ENCODE data around the gene EPHB1. TPM values are rescaled to one million over a fixed set of nuclear protein-coding genes. Genes with fewer than 3 reads are reported as not detected.

Gene EPHB1
- total RNA-seq, 1 donor from 2014 or later, result 13.7 TPM

DNA sequence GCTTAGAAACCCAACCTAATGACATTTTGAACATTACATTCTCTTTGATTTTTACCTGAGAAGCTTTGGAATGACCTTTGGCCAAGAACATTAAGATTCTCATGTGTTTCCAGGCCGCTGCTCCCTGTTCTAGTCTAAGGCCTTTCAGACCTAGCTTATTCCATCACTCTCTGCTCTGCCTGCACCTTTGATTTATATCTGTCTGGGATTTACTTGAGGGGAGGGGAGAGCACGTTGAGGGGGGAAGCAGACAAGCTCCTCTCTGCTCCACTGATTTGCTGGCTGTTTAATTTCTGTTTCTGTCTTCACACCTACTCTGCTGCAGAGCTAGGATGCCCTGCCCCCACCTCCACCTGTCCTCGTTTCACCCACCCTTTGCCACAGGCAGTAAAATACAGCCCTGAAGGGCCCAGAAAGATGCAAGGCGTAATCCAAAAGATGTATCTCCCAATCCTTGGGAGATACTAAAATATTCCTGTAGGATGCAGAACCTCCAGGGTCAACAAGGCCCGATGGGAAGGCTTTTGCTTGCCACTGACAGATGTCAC is 429.8 kb downstream of the EPHB1 start:
- Mint-ChIP-seq H3K27me3 (ENCODE audit: low read depth) (no peaks in the 10 kb centered on the region), H3K9me3 (no peaks in the 10 kb centered on the region), H3K4me1 (no peaks in the 10 kb centered on the region), H3K4me3 (no peak overlapping the region), H3K27ac (ENCODE audit: unreplicated experiment) (no peak overlapping the region), H3K36me3 (ENCODE audit: low read depth) (no peaks in the 10 kb centered on the region)
- DNase-seq (ENCODE audit: low read depth, low spot score), result no peak
- TF ChIP-seq CTCF (conservative IDR thresholded peaks at IDR 0.05), result no peak

GRCh38 chr3:135226057-135226456 is 431.0 kb downstream of the EPHB1 start:
- Mint-ChIP-seq H3K27ac (ENCODE audit: unreplicated experiment) (no peak overlapping the region), H3K4me3 (no peak overlapping the region), H3K36me3 (ENCODE audit: low read depth) (no peaks in the 10 kb centered on the region), H3K27me3 (ENCODE audit: low read depth) (no peaks in the 10 kb centered on the region), H3K9me3 (no peaks in the 10 kb centered on the region), H3K4me1 (no peaks in the 10 kb centered on the region)
- no peak for TF ChIP-seq CTCF (conservative IDR thresholded peaks at IDR 0.05)
- no peak for DNase-seq (ENCODE audit: low read depth, low spot score)

- peaks cover 5% of the 10 kb centered on the region for H3K4me1 Mint-ChIP-seq
- TF ChIP-seq CTCF (conservative IDR thresholded peaks at IDR 0.05), result no peak
- H3K9me3 Mint-ChIP-seq, result peaks cover 3% of the 10 kb centered on the region
- no peak overlapping the region for H3K27ac Mint-ChIP-seq (ENCODE audit: unreplicated experiment)
- H3K4me3 Mint-ChIP-seq, result no peak overlapping the region
- peaks cover 3% of the 10 kb centered on the region for H3K36me3 Mint-ChIP-seq (ENCODE audit: low read depth)
- no peak for DNase-seq (ENCODE audit: low read depth, low spot score)
- H3K27me3 Mint-ChIP-seq (ENCODE audit: low read depth), result no peaks in the 10 kb centered on the region
Measured at GRCh38 chr3:135228201-135228600, 433.1 kb downstream of the EPHB1 start.

DNA sequence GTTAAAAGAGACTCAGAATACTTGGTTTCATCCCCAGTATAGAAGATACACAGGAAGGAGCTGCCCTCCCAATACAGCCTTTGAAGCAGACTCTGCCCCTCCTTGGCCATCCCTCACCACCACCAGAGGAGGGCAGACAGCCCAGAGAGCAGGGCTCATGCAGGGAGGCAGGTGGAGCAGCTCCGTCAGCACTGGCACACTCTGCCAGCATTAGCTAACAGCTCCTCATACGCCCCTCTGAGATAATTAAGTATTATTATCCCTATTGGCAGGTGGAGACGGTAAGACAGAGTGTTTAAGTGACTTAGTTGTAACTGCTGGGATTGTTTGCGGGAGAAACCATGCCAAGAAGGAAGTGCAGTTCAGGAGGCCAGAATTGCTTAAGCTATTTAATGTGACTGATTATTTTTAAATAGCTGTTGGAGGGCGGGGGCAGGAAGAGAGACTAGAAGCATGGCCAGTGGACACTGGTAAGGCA is 434.0 kb downstream of the EPHB1 start:
- no peaks in the 10 kb centered on the region for H3K27me3 Mint-ChIP-seq (ENCODE audit: low read depth)
- DNase-seq (ENCODE audit: low read depth, low spot score), result no peak
- H3K36me3 Mint-ChIP-seq (ENCODE audit: low read depth), result peaks cover 4% of the 10 kb centered on the region
- peaks cover 5% of the 10 kb centered on the region for H3K9me3 Mint-ChIP-seq
- no peak overlapping the region for H3K27ac Mint-ChIP-seq (ENCODE audit: unreplicated experiment)
- no peak overlapping the region for H3K4me3 Mint-ChIP-seq
- peaks cover 5% of the 10 kb centered on the region for H3K4me1 Mint-ChIP-seq
- no peak for TF ChIP-seq CTCF (conservative IDR thresholded peaks at IDR 0.05)

- no peak for DNase-seq (ENCODE audit: low read depth, low spot score)
- H3K27ac Mint-ChIP-seq (ENCODE audit: unreplicated experiment), result no peak overlapping the region
- no peak overlapping the region for H3K4me3 Mint-ChIP-seq
- no peaks in the 10 kb centered on the region for H3K27me3 Mint-ChIP-seq (ENCODE audit: low read depth)
- H3K36me3 Mint-ChIP-seq (ENCODE audit: low read depth), result peaks cover 9% of the 10 kb centered on the region
- H3K4me1 Mint-ChIP-seq, result peaks cover 5% of the 10 kb centered on the region
- no peak for TF ChIP-seq CTCF (conservative IDR thresholded peaks at IDR 0.05)
- peaks cover 8% of the 10 kb centered on the region for H3K9me3 Mint-ChIP-seq
Measured at GRCh38 chr3:135231737-135232136, 436.7 kb downstream of the EPHB1 start.

All from neural crest cell (in vitro differentiated cells).